Liver (tissue), 9 donors: ENCODE results near the gene COX20. TPM values are rescaled to one million over a fixed set of nuclear protein-coding genes. Genes with fewer than 3 reads are reported as not detected.

Source experiments
- DNase-seq: peaks from one replicate; pipeline ENCODE4 v3.0.0-alpha.2; 2017; ENCODE audit warnings: low spot score
- H3K27ac ChIP-seq, 2 donors: one replicate each; pipeline ENCODE4 v1.7.0; 2013; ENCODE audit warnings: inconsistent platforms in 2 of 2, low read length in 2 of 2, control low read depth in 1 of 2, low read depth in 1 of 2, mild to moderate bottlenecking in 1 of 2
- H3K27me3 ChIP-seq, 4 donors: one replicate each; pipeline versions ENCODE4 v1.6.1 to v1.7.0; 2013; ENCODE audit warnings: low read length in 3 of 4, inconsistent platforms in 1 of 4, mild to moderate bottlenecking in 1 of 4, moderate library complexity in 1 of 4; ENCODE audit not compliant: control insufficient read depth in 4 of 4, insufficient read depth in 4 of 4
- H3K36me3 ChIP-seq, 4 donors: one replicate each; pipeline versions ENCODE4 v1.6.1 to v1.7.0; 2013; ENCODE audit warnings: low read length in 3 of 4, mild to moderate bottlenecking in 3 of 4, low read depth in 1 of 4, moderate library complexity in 1 of 4; ENCODE audit not compliant: control insufficient read depth in 4 of 4, insufficient read depth in 3 of 4
- H3K4me1 ChIP-seq, 4 donors: one replicate each; pipeline versions ENCODE4 v1.6.1 to v1.7.0; 2013; ENCODE audit warnings: low read length in 3 of 4, mild to moderate bottlenecking in 3 of 4, moderate library complexity in 1 of 4; ENCODE audit not compliant: control insufficient read depth in 4 of 4, insufficient read depth in 4 of 4
- H3K4me3 ChIP-seq, 3 donors: one replicate each; pipeline versions ENCODE4 v1.6.1 to v1.7.0; 2013; ENCODE audit warnings: low read length in 3 of 3, control low read depth in 1 of 3, low read depth in 1 of 3, mild to moderate bottlenecking in 1 of 3
- H3K9ac ChIP-seq, 2 donors: one replicate each; pipeline ENCODE4 v1.7.0; 2013; ENCODE audit warnings: low read length in 2 of 2, mild to moderate bottlenecking in 2 of 2, moderate library complexity in 2 of 2, control low read depth in 1 of 2, low read depth in 1 of 2
- H3K9me3 ChIP-seq, 4 donors: one replicate each; pipeline versions ENCODE4 v1.6.1 to v1.7.0; 2013; ENCODE audit warnings: low read length in 3 of 4; ENCODE audit not compliant: control insufficient read depth in 4 of 4
- EGR1 ChIP-seq, 2 donors: IDR thresholded peaks; 2 replicates each; pipeline ENCODE4 v1.6.1; 2016 to 2018; ENCODE audit warnings: antibody characterized with exemption in 2 of 2, low read depth in 2 of 2
- FOXA1 ChIP-seq: IDR thresholded peaks from 2 replicates; pipeline ENCODE4 v1.6.1; 2016; ENCODE audit warnings: antibody characterized with exemption
- FOXA2 ChIP-seq: IDR thresholded peaks from 2 replicates; pipeline ENCODE4 v1.6.1; 2016; ENCODE audit warnings: antibody characterized with exemption
- GABPA ChIP-seq, 2 donors: IDR thresholded peaks in 1 of 2; conservative IDR thresholded peaks in 1 of 2; 2 replicates each; pipeline ENCODE4 v1.6.1; 2016; ENCODE audit warnings: antibody characterized with exemption in 2 of 2, mild to moderate bottlenecking in 1 of 2, moderate library complexity in 1 of 2
- HNF4A ChIP-seq, 2 donors: conservative IDR thresholded peaks; 2 replicates each; pipeline ENCODE4 v1.6.1; 2016; ENCODE audit warnings: antibody characterized with exemption in 2 of 2, mild to moderate bottlenecking in 2 of 2
- HNF4G ChIP-seq: IDR thresholded peaks from 2 replicates; pipeline ENCODE4 v1.6.1; 2016; ENCODE audit warnings: antibody characterized with exemption
- JUND ChIP-seq, 2 donors: IDR thresholded peaks; 2 replicates each; pipeline ENCODE4 v1.6.1; 2016; ENCODE audit warnings: antibody characterized with exemption in 2 of 2
- NR2F2 ChIP-seq: IDR thresholded peaks from 2 replicates; pipeline ENCODE4 v1.6.1; 2016; ENCODE audit warnings: antibody characterized with exemption
- RAD21 ChIP-seq, 2 donors: IDR thresholded peaks; 2 replicates each; pipeline ENCODE4 v1.6.1; 2016; ENCODE audit warnings: antibody characterized with exemption in 2 of 2, mild to moderate bottlenecking in 2 of 2
- RXRA ChIP-seq, 2 donors: IDR thresholded peaks; 2 replicates each; pipeline ENCODE4 v1.6.1; 2017 to 2018; ENCODE audit warnings: antibody characterized with exemption in 2 of 2, mild to moderate bottlenecking in 1 of 2
- SP1 ChIP-seq: IDR thresholded peaks from 2 replicates; pipeline ENCODE4 v1.6.1; 2018; ENCODE audit warnings: antibody characterized with exemption, mild to moderate bottlenecking
- TAF1 ChIP-seq: conservative IDR thresholded peaks from 2 replicates; pipeline ENCODE4 v1.6.1; 2016; ENCODE audit warnings: antibody characterized with exemption, mild to moderate bottlenecking
- YY1 ChIP-seq: IDR thresholded peaks from 2 replicates; pipeline ENCODE4 v1.6.1; 2016; ENCODE audit warnings: antibody characterized with exemption, mild to moderate bottlenecking
- WGBS: extraction: QIAGEN DNeasy Blood & Tissue Kit; methylation state at CpG from one replicate; pipeline ENCODE4 v1.1.7; 2013; 5-methylcytosine and 5-hydroxymethylcytosine counted together
- polyA plus RNA-seq, 2 donors: library from polyadenylated mRNA; stranded (reverse) in 1 of 2; unstranded in 1 of 2; fragments of 200-250 nt in 1 of 2; fragments of >200 nt in 1 of 2; fragmentation: Nextera tagmentation in 1 of 2; extraction: Ambion mirVana in 1 of 2; gene quantifications; one replicate each; pipeline versions ENCODE4 v1.2.1 to v1.2.3, GENCODE V29; 2013 to 2015
- total RNA-seq, 2 donors: library from RNA; depleted of rRNA; stranded (reverse); fragments of >200 nt; gene quantifications; one replicate each; pipeline ENCODE4 v1.2.3, GENCODE V29; 2014
- TF ChIP-seq, protein P1 (sequence below): fragments of 150-350 bp; IDR thresholded peaks from 2 replicates; pipeline ENCODE4 v1.5.1; 2017; ENCODE audit warnings: improper control_type of control experiment, low read depth, low read length; ENCODE audit not compliant: missing input control
- TF ChIP-seq, protein P2 (sequence below): IDR thresholded peaks from 2 replicates; pipeline ENCODE4 v1.6.1; 2016; ENCODE audit warnings: antibody characterized with exemption, mild to moderate bottlenecking
- TF ChIP-seq, protein P3 (sequence below): IDR thresholded peaks from 2 replicates; pipeline ENCODE4 v1.6.1; 2016; ENCODE audit warnings: antibody characterized with exemption
- TF ChIP-seq, protein P4 (sequence below): IDR thresholded peaks from 2 replicates; pipeline ENCODE4 v1.6.1; 2016; ENCODE audit warnings: antibody characterized with exemption
- TF ChIP-seq, protein P5 (sequence below): IDR thresholded peaks from 2 replicates; pipeline ENCODE4 v1.6.1; 2016; ENCODE audit warnings: antibody characterized with exemption
- donor health status: healthy.
- donor health status: healthy.
- donor health status: healthy.
- donor health status: healthy.
- donor health status: healthy.

COX20 gene
- total and polyA plus RNA-seq, 4 donors, result 16.7 to 45.7 (median 19.0) TPM

DNA sequence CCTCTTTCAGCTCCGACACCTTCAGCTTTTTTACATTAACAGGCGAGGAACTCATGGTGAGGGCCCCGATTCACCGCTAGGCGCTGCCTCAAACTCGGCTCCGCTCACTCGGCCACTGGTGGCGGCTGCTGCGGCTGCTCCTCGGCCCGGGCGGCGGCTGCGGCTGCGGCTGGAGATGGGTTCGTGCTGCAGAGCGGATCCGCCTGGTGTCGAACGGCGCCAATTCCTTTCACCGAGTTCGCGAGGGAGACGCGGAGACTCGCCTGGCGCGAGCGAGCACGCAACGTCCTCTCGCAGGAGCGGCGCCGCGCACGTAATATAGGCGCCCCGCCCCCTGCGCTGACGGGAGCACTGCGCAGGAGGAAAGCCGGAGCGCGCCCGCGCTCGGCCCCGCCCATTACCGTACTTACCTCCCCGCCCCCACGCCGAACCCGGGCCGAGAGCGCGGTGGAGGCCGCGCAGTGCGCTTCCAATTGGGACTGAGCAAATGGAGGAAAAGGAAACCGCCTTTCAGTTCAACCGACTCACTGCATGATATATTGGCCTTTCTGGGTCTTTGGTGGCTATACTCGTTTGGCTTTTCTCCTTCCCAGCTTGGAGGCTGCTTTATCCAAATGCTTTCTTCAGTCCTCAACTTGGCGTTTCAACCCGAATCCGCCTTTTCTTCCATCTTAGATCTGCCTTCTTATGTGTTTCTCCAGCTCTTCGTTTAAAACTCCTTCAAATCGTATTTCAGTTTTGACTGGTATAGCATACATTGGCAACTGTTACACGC lies 29.0 kb downstream of the COX20 start, which contains the start of gene HNRNPU:
TSS of gene HNRNPU (minus strand) at position 291 of the 775 bp plus-strand sequence. CDS start at position 55, 236 bp downstream.
- Histone ChIP-seq H3K36me3 (peaks cover 0 to 13% (median 9%) of the 10 kb centered on the region in 4 donors), H3K27ac (peak within 1 kb of the TSS; percentile 99 to 100), H3K9me3 (no peaks in the 10 kb centered on the region), H3K4me1 (peaks cover 7 to 35% (median 24%) of the 10 kb centered on the region in 4 donors), H3K27me3 (no peaks in the 10 kb centered on the region), H3K4me3 (peak within 1 kb of the TSS; percentile 72 to 99 (median 91)), H3K9ac (peak within 1 kb of the TSS; percentile 98 to 99)
- under 1% methylated on average over 71 of the region's 71 CpGs for WGBS
- DNase-seq, result peak; percentile 97
- peak in 1 of 2 donors; percentile 28 for TF ChIP-seq HNF4A (conservative IDR thresholded peaks at IDR 0.05)
- TF ChIP-seq NR2F2, result no peak
- TF ChIP-seq, protein P1, sequence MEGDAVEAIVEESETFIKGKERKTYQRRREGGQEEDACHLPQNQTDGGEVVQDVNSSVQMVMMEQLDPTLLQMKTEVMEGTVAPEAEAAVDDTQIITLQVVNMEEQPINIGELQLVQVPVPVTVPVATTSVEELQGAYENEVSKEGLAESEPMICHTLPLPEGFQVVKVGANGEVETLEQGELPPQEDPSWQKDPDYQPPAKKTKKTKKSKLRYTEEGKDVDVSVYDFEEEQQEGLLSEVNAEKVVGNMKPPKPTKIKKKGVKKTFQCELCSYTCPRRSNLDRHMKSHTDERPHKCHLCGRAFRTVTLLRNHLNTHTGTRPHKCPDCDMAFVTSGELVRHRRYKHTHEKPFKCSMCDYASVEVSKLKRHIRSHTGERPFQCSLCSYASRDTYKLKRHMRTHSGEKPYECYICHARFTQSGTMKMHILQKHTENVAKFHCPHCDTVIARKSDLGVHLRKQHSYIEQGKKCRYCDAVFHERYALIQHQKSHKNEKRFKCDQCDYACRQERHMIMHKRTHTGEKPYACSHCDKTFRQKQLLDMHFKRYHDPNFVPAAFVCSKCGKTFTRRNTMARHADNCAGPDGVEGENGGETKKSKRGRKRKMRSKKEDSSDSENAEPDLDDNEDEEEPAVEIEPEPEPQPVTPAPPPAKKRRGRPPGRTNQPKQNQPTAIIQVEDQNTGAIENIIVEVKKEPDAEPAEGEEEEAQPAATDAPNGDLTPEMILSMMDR, result peak; percentile 21
- TF ChIP-seq FOXA1, result peak; percentile 58
- TF ChIP-seq SP1, result peak; percentile 80
- TF ChIP-seq JUND (IDR thresholded peaks at IDR 0.05), result no peak
- TF ChIP-seq, protein P2, sequence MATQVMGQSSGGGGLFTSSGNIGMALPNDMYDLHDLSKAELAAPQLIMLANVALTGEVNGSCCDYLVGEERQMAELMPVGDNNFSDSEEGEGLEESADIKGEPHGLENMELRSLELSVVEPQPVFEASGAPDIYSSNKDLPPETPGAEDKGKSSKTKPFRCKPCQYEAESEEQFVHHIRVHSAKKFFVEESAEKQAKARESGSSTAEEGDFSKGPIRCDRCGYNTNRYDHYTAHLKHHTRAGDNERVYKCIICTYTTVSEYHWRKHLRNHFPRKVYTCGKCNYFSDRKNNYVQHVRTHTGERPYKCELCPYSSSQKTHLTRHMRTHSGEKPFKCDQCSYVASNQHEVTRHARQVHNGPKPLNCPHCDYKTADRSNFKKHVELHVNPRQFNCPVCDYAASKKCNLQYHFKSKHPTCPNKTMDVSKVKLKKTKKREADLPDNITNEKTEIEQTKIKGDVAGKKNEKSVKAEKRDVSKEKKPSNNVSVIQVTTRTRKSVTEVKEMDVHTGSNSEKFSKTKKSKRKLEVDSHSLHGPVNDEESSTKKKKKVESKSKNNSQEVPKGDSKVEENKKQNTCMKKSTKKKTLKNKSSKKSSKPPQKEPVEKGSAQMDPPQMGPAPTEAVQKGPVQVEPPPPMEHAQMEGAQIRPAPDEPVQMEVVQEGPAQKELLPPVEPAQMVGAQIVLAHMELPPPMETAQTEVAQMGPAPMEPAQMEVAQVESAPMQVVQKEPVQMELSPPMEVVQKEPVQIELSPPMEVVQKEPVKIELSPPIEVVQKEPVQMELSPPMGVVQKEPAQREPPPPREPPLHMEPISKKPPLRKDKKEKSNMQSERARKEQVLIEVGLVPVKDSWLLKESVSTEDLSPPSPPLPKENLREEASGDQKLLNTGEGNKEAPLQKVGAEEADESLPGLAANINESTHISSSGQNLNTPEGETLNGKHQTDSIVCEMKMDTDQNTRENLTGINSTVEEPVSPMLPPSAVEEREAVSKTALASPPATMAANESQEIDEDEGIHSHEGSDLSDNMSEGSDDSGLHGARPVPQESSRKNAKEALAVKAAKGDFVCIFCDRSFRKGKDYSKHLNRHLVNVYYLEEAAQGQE, result peak; percentile 94
- no peak for TF ChIP-seq HNF4G
- TF ChIP-seq YY1, result peak; percentile 97
- peak; percentile 94 for TF ChIP-seq TAF1
- peak; percentile 51 to 54 for TF ChIP-seq RAD21 (IDR thresholded peaks at IDR 0.05)
- TF ChIP-seq, protein P3, sequence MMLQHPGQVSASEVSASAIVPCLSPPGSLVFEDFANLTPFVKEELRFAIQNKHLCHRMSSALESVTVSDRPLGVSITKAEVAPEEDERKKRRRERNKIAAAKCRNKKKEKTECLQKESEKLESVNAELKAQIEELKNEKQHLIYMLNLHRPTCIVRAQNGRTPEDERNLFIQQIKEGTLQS, result peak; percentile 35
- peak; percentile 20 for TF ChIP-seq FOXA2
- TF ChIP-seq, protein P4, sequence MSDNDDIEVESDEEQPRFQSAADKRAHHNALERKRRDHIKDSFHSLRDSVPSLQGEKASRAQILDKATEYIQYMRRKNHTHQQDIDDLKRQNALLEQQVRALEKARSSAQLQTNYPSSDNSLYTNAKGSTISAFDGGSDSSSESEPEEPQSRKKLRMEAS, result peak; percentile 40
- TF ChIP-seq, protein P5, sequence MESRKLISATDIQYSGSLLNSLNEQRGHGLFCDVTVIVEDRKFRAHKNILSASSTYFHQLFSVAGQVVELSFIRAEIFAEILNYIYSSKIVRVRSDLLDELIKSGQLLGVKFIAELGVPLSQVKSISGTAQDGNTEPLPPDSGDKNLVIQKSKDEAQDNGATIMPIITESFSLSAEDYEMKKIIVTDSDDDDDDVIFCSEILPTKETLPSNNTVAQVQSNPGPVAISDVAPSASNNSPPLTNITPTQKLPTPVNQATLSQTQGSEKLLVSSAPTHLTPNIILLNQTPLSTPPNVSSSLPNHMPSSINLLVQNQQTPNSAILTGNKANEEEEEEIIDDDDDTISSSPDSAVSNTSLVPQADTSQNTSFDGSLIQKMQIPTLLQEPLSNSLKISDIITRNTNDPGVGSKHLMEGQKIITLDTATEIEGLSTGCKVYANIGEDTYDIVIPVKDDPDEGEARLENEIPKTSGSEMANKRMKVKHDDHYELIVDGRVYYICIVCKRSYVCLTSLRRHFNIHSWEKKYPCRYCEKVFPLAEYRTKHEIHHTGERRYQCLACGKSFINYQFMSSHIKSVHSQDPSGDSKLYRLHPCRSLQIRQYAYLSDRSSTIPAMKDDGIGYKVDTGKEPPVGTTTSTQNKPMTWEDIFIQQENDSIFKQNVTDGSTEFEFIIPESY, result peak; percentile 48
- peak in 1 of 2 donors; percentile 74 for TF ChIP-seq EGR1 (IDR thresholded peaks at IDR 0.05; ENCODE audit: low read depth in 2 of 2)
- TF ChIP-seq GABPA (IDR thresholded peaks at IDR 0.05 in 1 of 2, conservative IDR thresholded peaks at IDR 0.05 in 1 of 2), result peak in 1 of 2 donors; percentile 73
- TF ChIP-seq RXRA (IDR thresholded peaks at IDR 0.05), result peak; percentile 18 to 35
